Adrenal gland (tissue), 5 donors: ENCODE measurements around the gene HEXB.

Experiments used
- POLR2A ChIP-seq, 2 donors: fragments of 450-650 bp; IDR thresholded peaks; one replicate each; pipeline ENCODE4 v1.6.1; 2017; ENCODE audit warnings: antibody characterized with exemption in 2 of 2, mild to moderate bottlenecking in 2 of 2, moderate library complexity in 1 of 2
- TF ChIP-seq, protein P1 (sequence below), 6 experiments: fragments of 450-650 bp in 4 of 6; fragments of 200-600 bp in 2 of 6; sonication (generic) in 1 of 6; IDR thresholded peaks; 1 replicate in 5 of 6; 2 replicates in 1 of 6; pipeline versions ENCODE4 v1.5.1 to v1.8.0; 2016 to 2021; ENCODE audit warnings: antibody characterized with exemption in 6 of 6, mild to moderate bottlenecking in 2 of 6, moderate library complexity in 1 of 6
- donor health status: DM: no; HTN: no; CAD: no.

DNA sequence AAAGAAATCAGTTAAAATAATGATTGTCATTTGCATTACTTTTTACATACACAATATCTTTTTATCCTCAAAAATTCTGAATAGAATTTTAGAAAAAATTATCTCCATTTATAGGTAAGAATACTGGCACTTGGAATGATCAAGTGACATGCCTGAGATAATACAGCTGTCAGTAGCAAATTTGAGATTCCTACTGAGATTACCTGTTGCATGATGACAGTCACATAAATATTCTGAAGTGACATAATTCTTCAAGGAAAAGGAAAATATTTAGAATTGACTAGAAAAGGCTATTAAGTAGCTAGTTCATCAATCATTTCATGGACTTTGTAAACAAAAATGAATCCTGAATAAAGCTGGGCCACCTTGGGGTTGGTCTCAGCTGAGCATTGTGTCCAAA lies 29.3 kb upstream of the HEXB start:
- no peak for TF ChIP-seq POLR2A (IDR thresholded peaks at IDR 0.05)
- TF ChIP-seq, protein P1, sequence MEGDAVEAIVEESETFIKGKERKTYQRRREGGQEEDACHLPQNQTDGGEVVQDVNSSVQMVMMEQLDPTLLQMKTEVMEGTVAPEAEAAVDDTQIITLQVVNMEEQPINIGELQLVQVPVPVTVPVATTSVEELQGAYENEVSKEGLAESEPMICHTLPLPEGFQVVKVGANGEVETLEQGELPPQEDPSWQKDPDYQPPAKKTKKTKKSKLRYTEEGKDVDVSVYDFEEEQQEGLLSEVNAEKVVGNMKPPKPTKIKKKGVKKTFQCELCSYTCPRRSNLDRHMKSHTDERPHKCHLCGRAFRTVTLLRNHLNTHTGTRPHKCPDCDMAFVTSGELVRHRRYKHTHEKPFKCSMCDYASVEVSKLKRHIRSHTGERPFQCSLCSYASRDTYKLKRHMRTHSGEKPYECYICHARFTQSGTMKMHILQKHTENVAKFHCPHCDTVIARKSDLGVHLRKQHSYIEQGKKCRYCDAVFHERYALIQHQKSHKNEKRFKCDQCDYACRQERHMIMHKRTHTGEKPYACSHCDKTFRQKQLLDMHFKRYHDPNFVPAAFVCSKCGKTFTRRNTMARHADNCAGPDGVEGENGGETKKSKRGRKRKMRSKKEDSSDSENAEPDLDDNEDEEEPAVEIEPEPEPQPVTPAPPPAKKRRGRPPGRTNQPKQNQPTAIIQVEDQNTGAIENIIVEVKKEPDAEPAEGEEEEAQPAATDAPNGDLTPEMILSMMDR (IDR thresholded peaks at IDR 0.05) = no peak
